Suprapubic skin (tissue), 4 donors: ENCODE data around the gene ACRV1.

Experiments used
- CTCF ChIP-seq, 2 donors: fragments of 200-600 bp in 1 of 2; fragments of 450-650 bp in 1 of 2; sonication (generic) in 1 of 2; IDR thresholded peaks; one replicate each; pipeline ENCODE4 v1.5.1; 2016 to 2019; ENCODE audit warnings: antibody characterized with exemption in 2 of 2, mild to moderate bottlenecking in 1 of 2, moderate library complexity in 1 of 2
- EP300 ChIP-seq: sonication (generic); formaldehyde crosslinking; IDR thresholded peaks from one replicate; pipeline ENCODE4 v1.6.1; 2017; ENCODE audit warnings: antibody characterized with exemption
- POLR2A ChIP-seq, 2 donors: fragments of 450-650 bp; IDR thresholded peaks; one replicate each; pipeline ENCODE4 v1.6.1; 2017; ENCODE audit warnings: antibody characterized with exemption in 2 of 2, mild to moderate bottlenecking in 2 of 2, moderate library complexity in 2 of 2
- POLR2AphosphoS5 ChIP-seq, 3 donors: sonication (generic); formaldehyde crosslinking; IDR thresholded peaks; one replicate each; pipeline ENCODE4 v1.6.1; 2017; ENCODE audit warnings: antibody characterized with exemption in 3 of 3

DNA sequence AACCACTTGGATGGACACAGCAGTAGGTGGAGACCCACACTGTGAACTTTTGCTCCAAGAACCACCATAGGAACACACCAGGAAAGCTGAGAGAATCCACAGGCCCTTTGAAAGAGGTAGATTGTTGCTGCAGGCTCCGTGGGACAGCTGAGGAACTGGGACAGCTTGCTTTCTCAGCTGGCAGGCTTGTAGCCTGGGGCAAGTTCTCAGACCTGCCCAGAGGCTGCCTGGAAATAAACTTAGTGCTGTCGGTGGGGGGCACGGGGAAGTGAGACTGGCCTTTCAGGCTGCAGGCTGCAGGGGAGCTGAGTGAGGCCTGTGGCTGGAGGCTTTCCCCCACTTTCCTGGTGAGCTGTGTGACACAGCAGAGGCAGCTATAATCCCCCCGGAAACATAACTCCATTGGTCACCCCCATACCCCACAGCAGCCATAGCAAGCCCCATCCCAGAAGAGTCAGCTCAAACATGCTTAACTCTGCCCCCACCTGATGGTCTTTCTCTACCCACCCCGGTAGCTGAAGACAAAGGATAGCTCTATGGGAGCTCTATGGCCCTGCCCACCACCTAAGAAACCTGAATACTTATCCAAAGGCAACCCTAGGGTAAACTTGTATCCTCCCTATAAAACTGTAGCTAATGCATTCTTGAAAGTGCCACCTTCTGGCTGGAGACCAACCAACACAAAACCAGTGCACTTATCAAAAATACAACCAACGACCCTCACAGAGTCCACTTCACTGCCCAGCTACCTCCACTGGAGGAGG, 21.4 kb upstream of the ACRV1 start:
- no peak for TF ChIP-seq POLR2A (IDR thresholded peaks at IDR 0.05)
- no peak for TF ChIP-seq EP300
- TF ChIP-seq CTCF (IDR thresholded peaks at IDR 0.05): no peak
- no peak for TF ChIP-seq POLR2AphosphoS5 (IDR thresholded peaks at IDR 0.05)
